Measurements from ENCODE around the gene CHML.
A peak's percentile ranks its signal among the peaks of the same experiment; 100 is the strongest.

The CHML gene

DNA sequence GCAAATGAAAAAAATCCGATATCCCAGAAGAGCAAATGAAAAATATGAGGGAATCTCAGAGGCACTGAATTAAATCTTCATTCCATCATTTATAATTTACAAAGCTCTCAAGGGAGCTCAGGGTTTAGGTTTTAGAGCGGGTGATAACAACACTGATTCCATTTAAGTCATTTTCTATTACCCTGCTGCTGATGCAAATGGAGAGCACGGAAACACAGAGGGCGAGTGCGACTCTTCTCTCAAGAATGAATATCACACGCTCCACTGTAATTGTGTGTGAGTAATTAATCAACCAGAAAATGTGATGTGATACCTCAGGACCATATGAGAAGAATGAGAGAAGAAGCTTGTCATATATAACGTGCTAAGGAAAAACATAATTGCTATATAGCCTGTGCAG lies 22.7 kb downstream of the CHML start:
- DNase-seq (ENCODE audit: low spot score): no peak

DNA sequence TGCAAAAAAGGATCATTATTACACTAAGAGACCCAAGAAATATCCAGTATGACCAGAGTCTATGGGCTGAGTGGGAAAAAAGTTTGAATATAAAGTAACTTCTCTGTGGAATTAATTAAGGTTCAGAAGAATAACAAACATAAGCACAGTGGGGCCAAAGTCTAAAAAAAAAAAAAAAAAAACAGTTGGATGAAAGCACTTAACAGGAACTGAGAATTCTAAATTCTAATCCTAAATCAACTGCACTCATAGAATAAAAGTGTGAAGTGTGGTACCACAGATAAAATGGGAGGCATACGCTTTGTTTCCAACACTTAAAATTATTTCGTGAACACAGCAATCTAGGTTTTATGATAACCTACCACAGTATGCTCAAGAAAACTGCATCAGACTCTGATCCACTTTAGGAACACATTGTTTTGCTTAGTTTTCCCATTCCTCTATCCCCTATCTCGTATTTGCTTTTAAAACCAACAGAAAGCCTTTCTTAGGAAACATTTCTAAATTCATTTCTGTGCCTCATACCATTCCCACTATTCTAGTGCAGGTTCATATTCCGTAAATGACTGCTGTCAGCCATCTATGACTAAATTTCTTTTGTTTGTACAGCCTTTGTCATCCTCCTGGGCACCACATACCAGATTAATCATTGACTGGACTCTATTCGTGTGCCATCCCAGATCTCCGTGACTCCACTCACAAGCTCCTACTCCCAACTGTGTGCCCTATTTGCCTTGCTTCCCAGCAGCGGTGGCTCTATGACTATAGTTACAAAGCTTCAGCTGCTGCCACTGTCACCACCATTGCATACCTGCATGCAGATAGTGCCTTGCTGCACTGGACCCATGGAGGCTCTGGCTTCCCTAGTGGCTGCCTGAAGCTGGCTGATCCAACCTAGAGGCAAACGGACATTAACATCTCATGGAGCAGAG lies 24.9 kb downstream of the CHML start:
- DNase-seq (ENCODE audit: low spot score): peak; percentile 71

DNA sequence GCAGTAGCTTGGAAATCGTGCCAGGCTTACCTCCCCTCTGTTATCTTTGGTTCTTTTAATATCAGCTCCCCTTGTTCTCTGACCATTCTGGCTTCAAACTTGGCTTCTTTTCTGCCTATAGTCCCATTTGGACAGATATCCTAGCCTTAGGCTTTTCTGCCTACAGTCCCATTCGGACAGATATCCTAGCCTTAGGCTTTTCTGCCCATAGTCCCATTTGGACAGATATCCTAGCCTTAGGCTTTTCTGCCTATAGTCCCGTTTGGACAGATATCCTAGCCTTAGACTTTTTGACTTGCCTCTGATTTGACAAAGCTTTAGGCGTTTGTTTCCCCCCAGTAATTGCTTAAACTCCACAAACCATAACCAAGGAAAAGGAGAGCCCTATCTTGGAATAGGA lies 25.6 kb downstream of the CHML start:
- no peak for DNase-seq (ENCODE audit: low spot score)

DNA sequence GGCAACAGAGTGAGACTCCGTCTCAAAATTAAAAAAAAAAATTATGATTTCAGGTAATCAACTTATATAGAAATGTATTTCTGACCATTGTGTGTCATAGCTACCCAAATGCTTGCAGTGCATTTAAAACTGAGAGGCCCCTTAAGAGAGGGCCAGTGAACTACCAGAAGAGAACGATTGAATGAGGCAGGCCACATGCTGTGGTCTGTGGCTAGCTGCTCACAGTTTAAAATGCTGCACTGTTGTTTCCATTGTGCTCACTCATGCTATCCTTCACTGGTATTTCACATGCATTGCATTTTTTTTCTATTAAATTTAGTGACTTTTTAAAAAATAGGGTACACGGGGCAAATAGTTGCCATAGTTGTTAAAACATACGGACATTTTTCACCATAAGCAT lies 26.0 kb downstream of the CHML start:
- no peak for DNase-seq (ENCODE audit: low spot score)

DNA sequence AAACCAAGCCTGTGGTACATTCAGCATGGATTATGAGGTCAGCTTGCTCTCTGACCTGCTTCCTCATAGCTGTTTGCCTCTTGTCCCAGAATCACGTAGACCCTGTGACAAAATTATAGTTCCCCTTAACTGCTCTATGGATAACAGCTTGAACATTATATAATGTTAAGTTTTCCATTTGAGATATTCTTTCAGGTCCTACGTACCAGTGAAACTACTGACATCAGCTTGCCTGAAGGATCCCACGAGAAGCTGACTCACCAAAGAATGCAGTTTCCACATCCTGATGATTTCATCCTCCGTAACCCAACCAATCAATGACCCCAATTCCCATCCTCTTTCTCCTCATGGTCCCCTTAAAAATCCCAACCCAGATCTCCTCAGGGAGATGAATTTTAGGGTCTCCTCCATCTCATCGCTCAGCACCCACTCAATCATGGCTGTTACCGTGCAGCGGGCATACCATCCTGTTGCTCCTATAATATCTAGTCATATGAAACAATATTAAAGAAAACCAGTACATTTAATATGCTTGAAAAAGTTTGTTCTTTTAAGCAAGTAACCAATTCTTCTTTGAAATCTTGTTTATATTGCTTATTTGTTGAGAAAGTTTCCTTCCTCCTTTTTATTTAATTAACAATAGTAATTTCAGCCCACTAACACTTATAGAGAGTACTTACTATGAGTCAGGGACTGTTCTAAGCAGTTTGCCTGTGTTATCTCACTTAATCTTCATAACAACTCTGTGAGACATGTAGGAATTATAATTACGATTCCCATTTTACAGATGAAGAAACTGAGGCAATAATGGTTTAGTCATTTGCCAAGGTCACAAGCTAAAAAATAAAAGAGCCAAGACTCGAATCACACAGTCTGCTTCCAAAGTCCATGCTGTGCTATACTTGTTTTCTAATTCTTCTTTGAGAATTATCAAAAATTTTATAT lies 27.4 kb downstream of the CHML start:
- DNase-seq (ENCODE audit: low spot score): peak; percentile 50

DNA sequence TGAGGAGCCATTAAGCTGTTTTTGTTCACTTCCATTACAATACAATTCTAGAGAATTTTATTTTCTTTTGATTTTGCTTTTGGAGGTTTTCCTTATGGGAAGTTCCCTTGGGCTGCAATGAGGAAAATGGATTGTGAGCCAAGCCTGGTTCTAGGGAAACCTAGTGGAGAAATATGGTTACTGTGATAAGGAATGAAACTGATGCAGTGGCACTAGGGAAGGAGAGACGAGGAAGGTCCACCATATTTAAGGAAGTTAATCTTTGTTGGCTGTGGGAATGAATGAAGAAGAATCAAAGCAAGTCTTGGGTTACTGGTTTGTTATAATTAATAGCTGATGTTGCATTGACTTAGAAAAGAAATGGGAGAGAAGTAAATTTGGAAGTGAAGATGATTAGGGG lies 28.4 kb downstream of the CHML start:
- no peak for DNase-seq (ENCODE audit: low spot score)

DNA sequence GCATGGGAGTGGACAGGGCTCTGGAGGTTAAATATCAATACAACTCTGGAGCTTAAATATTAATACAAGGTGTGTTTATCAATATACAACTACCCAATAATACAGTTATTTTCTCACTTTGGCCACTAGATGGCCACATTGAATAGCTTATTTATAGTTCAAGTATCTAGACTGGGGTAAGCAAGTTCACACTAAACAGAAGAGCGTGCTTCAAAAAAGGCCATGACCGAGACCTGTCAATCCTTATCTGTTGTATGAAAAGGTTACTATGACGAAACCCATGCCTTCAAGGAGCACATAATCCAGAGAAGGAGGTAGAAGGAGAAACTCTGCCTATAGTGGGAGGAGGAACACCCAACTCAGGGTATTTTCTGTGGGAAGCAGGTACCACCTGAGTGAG lies 29.1 kb downstream of the CHML start:
- peak; percentile 74 for DNase-seq (ENCODE audit: low spot score)

DNA sequence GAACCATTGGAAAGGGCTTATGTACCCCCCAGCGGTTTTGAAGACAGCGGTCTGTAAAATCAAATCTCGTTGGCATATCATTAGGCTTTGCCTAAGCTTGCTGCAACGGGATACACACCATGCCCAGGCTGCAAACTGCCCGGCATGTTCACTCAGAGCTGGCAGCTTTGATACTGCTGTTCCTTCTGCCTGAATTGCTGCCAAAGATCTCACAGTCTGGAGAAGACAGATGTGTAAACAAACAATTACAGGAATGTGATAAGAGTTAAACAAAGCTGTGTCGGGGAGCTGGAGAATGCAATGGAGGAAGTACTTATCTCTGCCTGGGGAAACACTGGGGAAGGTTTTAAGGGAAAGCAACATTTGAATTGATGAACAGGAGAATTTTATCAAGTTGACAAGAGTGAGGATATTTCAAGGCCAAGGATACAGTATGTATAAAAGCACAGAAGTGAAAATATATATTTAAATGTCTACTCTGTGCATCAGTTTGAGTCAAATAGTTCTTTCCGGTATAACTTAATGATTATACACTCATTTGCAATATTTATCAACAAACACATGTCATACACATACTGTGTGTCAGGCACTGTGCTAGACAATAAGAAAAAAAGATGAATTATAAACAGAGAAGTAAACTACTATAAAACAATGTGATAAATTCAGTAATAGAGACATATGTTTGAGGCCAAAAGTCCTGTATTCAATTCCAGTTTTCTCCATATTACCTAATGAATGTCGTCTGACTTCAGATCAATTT lies 29.9 kb downstream of the CHML start:
- no peak for DNase-seq (ENCODE audit: low spot score)

DNA sequence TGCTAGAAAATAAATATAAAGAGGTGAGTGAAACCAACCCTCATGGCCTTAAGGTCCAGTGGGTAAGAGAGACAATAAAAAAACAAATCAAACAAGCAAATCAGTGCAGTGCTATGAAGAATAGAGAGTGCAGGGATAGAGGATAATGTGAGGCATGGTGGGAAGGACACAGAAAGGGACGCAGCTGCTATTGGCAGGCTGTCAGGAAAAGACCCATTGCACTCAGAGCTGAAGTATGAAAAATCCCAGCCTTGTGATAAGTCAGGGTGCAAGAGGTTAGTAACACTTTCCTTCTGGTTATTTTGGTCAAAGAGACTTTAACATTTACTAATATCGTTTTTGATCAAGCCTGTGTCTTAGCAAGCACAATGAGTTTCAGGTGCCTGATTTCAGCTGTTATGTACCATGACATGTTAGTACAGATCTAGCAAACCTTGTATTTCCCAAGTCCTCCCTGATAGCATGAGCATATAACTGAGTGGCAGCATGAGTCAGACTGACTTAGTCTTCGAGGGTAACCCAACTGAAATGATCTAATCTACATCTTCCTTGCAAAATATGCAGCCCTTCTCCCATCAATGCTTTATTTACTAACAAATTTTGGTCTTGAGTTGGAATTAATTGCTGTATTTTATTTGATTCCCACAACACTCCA lies 31.7 kb downstream of the CHML start:
- DNase-seq (ENCODE audit: low spot score): no peak

DNA sequence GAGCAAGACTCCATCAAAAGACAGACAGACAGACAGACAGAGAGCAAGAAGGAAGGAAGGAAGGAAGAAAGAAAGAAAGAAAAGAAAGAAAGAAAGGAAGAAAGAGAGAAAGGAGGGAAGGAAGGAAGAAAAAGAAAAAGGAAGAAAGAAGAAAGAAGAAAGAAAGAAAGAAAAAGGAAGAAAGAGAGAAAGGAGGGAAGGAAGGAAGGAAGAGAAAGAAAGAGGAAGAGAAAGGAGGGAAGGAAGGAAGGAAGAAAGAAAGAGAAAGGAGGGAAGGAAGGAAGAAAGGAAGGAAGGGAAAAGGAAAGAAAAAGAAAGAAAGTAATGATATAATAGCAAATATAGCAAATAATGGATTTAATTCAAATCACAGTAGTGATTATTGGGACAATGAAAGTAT lies 32.7 kb downstream of the CHML start:
- no peak for DNase-seq (ENCODE audit: low spot score)

DNA sequence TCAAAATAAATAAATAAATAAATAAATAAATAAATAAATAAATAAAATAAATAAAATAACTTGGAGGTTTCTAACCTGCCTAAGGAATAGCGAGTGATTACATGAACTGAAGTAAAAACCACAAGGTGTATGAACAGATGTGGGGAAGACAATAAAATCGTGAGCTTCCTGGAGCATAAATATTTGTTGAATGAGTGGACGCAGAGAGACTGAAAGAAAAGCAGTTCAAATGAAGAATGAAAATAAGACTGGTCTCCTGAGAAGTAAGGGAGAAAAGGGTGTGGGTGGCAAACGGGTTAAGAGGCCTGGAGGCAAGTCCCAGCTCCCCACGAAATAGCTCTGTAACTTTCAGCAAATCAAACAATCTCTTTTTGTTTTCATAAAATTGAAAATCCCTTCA lies 33.6 kb downstream of the CHML start:
- peak; percentile 14 for DNase-seq (ENCODE audit: low spot score)

DNA sequence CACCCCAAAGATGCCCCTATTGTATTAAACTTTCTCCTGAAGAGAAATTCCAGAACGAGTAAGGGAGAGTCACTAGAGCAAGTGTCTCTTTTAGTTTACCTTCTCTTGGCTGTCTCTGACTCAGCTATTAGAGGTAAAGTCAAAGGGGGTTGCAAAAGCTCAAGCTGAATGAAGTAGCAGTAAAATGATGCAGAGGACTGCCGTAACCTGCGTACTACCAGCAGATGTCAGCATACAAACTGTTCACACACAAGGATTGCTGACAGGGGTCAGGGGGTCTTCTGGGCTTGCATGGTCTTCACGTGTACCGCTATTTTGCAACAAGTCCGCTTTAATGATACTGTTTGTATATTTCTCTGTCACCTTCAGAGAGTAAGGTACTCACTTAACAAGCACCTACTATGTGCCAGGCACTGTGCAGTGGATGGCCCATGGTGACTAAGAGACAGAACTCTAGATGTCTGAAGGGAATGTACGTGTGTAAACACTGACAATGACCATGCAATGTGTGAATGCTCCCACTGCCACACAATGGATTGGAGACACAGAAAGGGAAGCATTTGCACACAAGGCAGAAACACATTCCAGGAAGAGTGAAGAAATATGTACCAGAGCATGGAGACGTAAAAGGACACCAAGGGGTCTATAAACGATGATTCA lies 34.9 kb downstream of the CHML start:
- DNase-seq (ENCODE audit: low spot score): no peak

DNA sequence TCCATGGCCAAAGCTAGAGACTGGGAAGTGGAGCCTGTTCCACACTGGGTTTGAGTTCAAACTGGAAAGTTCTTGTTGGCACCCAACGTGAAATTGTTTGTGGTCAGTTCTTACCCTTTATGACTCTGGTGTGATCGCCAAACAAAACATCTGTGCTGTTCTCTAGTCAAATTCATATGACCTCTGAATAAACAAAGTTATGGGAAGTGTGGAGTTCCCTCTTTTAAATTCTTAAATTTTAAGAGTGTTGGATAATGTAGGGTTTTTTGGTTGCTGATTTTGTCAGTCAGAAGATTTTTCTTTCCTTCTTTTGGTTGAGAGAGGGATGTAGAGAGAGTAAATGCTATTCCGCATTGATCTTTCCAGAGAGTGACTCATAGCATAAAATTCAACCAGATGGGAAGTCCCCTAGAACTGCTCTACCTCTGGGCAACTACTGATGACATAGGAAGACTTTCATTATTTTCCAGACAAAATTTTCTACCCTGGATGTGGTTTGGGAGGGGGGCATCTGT lies 36.4 kb downstream of the CHML start:
- no peak for DNase-seq (ENCODE audit: low spot score)

DNA sequence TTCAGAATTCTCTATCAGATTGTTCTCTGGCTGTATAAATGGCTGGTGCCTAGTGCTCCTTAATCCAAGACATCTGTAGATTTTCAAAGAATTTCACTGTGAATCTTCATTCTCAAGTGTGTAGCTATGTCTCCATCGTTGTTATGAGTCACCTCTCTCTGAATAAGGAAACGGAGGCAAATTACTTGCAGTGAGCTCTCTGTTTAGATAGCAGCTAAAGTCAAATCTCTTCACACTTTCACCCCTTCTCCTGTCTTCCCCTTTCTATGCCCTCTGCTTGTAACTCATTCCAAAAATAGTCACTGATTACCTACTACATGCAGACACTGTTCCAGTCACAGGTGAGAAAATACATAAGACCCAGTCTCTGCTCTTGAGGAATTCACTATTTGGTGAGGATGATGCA lies 39.7 kb downstream of the CHML start:
- no peak for DNase-seq (ENCODE audit: low spot score)

DNA sequence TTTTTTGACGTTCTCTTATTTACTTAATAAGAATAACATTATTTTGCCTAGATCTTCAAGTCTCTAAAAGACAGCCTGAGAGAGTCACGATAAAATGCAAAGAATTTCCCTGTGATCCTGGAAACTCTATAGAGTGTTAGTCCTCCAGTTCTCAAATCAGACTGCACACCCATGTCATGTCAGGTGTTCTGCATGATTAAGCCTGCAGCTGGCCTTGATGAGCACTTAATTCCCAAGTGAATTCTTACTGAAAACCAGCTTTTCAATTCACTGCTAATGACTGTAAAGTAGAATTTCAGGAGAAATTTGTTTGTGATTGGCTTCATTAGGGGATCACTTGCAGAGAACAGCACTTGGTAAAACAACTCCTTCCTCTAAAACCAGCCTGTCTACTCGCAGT lies 41.9 kb downstream of the CHML start:
- DNase-seq (ENCODE audit: low spot score): no peak

DNA sequence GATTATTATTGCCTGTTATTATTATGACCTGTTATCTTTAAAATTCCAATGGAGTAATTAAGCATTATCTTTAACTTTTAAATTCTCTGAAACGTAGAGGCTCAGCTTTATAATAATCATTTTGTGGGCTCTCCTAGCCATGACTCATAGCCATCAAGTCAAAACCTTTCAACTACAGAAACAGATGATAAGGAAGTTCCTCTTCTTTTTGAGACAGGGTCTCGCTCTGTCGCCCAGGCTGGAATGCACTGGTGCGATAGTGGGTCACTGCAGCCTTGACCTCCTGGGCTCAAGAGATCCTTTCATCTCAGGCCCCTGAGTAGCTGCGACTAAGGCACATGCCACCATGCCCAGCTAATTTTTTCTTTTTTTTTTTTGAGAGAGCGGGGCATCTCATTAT lies 43.5 kb downstream of the CHML start:
- DNase-seq (ENCODE audit: low spot score): no peak

DNA sequence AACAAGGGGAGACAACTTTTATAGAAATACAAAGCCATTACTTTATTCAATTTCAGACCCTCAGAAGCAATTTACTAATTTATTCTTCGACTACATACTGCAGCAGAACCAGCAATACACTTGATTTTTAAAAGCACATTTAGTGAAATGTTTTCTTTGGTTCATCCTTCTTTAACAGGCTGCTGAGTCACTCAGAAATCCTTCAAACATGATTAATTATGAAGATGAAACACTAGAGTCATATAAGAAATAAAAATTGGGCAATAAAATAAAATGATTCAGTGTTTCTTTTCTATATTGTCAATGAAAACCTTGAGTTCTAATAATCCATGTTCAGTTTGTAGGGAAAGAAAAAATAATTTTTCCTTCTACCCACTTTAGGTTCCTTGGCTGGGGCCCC lies 47.0 kb downstream of the CHML start:
- no peak for DNase-seq (ENCODE audit: low spot score)

DNA sequence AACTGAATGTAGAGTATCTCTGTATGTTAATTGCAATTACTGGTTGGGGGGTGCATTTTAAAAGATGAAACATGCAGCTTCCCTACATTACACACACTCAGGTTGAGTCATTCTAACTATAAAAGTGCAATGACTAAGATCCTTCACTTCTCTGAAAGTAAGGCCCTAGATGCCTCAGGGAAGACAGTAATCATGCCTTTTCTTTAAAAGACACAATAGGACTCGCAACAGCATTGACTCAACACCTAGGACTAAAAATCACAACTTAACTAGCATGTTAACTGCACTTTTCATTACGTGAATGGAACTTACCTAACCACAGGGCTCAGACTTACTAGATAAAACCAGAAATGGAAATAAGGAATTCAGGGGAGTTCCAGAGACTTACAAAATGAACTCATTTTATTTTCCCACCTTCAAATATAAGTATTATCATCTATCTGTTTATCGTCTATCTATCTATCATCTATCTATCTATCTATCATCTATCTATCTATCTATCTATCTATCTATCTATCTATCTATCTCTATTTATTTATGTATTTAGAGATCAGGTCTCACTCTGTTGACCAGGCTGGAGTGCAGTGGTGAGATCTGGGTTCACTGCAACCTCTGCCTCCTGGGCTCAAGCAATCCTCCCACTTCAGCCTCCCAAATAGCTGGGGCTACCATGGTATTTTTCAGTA lies 47.8 kb downstream of the CHML start:
- no peak for DNase-seq (ENCODE audit: low spot score)

DNA sequence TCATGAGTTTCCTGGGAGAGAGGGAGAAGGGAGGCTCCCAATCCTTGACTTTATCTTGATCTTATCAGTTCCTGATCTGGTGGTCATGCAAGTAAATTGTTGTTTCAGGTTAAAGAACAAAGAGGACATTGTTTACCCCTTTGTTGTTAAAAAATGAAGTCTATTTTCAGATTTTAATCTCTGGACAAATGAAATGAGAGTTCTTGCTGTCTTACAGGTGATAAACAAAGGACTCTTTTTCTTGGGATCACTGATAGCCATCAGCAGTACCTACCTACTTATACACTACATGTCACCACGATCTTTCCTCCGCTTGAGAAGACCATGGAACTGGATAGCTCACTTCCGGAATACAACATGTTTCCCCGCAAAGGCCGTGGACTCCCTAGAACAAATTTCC lies 48.4 kb downstream of the CHML start:
- DNase-seq (ENCODE audit: low spot score): no peak

DNA sequence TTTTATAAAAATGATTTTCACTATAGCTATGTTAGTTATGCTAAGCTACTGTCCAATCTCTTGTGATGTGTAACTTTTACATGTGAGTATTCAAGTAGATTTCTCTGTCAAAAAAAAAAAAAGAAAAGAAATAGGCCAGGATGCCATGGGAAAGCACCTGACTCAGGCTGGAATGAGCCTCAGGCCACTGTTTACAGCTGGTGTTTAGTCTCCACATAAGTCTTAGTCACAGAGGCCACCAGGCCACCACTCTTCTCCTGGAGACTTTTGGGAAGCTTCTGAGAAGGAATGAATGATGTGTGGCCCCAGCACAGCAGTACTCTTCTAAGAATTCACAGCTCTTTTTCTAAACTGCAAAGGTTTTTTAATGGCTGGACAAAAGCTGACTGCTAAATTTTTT lies 48.9 kb downstream of the CHML start:
- DNase-seq (ENCODE audit: low spot score): no peak
